ENCODE data around the gene FAM170B. TPM values are rescaled to one million over a fixed set of nuclear protein-coding genes. Genes with fewer than 3 reads are reported as not detected.

FAM170B gene
- total and polyA plus RNA-seq, 9 of the 15 experiments (the other 6 are each of a cell fraction or from before 2014, with no cell fraction given), result 0.11 to 0.21 TPM; not detected in 7

DNA sequence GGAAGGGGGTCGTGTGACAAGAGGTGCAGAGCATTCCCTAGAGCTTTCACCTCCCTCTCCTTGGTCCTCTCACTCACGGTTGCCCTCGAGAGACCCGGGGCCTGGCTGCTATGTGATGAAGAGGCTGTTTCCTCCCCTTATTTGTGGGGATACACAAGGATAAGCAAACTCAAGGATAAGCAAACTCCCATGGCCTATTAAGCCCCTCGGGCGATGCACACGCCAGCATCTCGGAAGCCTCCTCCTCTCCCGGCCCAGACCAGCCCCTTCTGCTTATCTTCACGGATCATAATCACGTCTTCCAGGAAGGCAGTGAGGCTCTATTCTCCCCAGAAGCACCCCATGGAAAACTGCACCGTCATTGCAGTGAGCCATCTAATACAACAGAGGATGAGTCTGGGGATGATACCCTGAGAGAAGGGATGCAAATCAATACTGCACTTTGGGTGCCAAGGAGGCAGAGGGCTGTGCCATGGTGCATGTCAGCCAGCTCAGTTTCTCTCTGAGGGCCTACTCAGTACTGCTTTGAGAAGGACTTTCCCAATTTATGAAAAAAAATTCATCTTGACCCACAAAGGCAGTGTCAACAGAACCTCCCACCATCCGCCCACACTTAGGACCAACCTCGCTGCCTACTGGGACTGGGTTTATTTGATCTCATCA lies 32.1 kb upstream of the FAM170B start (continued):
- TF ChIP-seq, protein P1, sequence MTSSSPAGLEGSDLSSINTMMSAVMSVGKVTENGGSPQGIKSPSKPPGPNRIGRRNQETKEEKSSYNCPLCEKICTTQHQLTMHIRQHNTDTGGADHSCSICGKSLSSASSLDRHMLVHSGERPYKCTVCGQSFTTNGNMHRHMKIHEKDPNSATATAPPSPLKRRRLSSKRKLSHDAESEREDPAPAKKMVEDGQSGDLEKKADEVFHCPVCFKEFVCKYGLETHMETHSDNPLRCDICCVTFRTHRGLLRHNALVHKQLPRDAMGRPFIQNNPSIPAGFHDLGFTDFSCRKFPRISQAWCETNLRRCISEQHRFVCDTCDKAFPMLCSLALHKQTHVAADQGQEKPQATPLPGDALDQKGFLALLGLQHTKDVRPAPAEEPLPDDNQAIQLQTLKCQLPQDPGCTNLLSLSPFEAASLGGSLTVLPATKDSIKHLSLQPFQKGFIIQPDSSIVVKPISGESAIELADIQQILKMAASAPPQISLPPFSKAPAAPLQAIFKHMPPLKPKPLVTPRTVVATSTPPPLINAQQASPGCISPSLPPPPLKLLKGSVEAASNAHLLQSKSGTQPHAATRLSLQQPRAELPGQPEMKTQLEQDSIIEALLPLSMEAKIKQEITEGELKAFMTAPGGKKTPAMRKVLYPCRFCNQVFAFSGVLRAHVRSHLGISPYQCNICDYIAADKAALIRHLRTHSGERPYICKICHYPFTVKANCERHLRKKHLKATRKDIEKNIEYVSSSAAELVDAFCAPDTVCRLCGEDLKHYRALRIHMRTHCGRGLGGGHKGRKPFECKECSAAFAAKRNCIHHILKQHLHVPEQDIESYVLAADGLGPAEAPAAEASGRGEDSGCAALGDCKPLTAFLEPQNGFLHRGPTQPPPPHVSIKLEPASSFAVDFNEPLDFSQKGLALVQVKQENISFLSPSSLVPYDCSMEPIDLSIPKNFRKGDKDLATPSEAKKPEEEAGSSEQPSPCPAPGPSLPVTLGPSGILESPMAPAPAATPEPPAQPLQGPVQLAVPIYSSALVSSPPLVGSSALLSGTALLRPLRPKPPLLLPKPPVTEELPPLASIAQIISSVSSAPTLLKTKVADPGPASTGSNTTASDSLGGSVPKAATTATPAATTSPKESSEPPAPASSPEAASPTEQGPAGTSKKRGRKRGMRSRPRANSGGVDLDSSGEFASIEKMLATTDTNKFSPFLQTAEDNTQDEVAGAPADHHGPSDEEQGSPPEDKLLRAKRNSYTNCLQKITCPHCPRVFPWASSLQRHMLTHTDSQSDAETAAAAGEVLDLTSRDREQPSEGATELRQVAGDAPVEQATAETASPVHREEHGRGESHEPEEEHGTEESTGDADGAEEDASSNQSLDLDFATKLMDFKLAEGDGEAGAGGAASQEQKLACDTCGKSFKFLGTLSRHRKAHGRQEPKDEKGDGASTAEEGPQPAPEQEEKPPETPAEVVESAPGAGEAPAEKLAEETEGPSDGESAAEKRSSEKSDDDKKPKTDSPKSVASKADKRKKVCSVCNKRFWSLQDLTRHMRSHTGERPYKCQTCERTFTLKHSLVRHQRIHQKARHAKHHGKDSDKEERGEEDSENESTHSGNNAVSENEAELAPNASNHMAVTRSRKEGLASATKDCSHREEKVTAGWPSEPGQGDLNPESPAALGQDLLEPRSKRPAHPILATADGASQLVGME (CRISPR knock-in tag; IDR thresholded peaks at IDR 0.05), result peak; percentile 98
- TF ChIP-seq ATF4 (CRISPR knock-in tag; IDR thresholded peaks at IDR 0.05) (0 out of 2 replicates have a peak, but pooled peaks have one; percentile 39), ATF7 (IDR thresholded peaks at IDR 0.05) (peak; percentile 78), GATA2 (CRISPR knock-in tag; IDR thresholded peaks at IDR 0.05) (peak; percentile 90), SMARCE1 (IDR thresholded peaks at IDR 0.05) (peak; percentile 93), RBFOX2 (IDR thresholded peaks at IDR 0.05; ENCODE audit: low read depth, low read length) (peak; percentile 30; the same call in 1 of the 2 replicates), ZNF561 (CRISPR knock-in tag; conservative IDR thresholded peaks at IDR 0.05) (0 out of 2 replicates have a peak, but pooled peaks have one; percentile 13), RCOR1 (IDR thresholded peaks at IDR 0.05; ENCODE audit: borderline replicate concordance in 1 of 2, low read depth in 2 of 2, low read length in 2 of 2) (peak; percentile 84 to 99), MECOM (CRISPR knock-in tag; IDR thresholded peaks at IDR 0.05) (peak; percentile 97), KAT8 (IDR thresholded peaks at IDR 0.05; ENCODE audit: low read depth) (no peak), MYNN (IDR thresholded peaks at IDR 0.05) (peak; percentile 53; the same call in 1 of the 2 replicates), MYNN (CRISPR knock-in tag; IDR thresholded peaks at IDR 0.05) (no peak), NCOA1 (IDR thresholded peaks at IDR 0.05; ENCODE audit: low read depth) (peak; percentile 77; the same call in 1 of the 2 replicates), U2AF1 (optimal IDR thresholded peaks at IDR 0.05; ENCODE audit: low read depth, low read length) (no peak)
- TF ChIP-seq, protein P2, sequence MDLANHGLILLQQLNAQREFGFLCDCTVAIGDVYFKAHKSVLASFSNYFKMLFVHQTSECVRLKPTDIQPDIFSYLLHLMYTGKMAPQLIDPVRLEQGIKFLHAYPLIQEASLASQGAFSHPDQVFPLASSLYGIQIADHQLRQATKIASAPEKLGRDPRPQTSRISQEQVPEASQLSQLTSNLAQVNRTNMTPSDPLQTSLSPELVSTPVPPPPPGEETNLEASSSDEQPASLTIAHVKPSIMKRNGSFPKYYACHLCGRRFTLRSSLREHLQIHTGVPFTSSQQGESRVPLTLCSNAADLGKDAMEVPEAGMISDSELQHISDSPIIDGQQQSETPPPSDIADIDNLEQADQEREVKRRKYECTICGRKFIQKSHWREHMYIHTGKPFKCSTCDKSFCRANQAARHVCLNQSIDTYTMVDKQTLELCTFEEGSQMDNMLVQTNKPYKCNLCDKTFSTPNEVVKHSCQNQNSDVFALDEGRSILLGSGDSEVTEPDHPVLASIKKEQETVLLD (IDR thresholded peaks at IDR 0.05), result peak; percentile 70; the same call in 1 of the 2 replicates
- TF ChIP-seq, protein P3, sequence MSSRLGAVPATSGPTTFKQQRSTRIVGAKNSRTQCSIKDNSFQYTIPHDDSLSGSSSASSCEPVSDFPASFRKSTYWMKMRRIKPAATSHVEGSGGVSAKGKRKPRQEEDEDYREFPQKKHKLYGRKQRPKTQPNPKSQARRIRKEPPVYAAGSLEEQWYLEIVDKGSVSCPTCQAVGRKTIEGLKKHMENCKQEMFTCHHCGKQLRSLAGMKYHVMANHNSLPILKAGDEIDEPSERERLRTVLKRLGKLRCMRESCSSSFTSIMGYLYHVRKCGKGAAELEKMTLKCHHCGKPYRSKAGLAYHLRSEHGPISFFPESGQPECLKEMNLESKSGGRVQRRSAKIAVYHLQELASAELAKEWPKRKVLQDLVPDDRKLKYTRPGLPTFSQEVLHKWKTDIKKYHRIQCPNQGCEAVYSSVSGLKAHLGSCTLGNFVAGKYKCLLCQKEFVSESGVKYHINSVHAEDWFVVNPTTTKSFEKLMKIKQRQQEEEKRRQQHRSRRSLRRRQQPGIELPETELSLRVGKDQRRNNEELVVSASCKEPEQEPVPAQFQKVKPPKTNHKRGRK (tag; IDR thresholded peaks at IDR 0.05), result no peak
- TF ChIP-seq, protein P4, sequence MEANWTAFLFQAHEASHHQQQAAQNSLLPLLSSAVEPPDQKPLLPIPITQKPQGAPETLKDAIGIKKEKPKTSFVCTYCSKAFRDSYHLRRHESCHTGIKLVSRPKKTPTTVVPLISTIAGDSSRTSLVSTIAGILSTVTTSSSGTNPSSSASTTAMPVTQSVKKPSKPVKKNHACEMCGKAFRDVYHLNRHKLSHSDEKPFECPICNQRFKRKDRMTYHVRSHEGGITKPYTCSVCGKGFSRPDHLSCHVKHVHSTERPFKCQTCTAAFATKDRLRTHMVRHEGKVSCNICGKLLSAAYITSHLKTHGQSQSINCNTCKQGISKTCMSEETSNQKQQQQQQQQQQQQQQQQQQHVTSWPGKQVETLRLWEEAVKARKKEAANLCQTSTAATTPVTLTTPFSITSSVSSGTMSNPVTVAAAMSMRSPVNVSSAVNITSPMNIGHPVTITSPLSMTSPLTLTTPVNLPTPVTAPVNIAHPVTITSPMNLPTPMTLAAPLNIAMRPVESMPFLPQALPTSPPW (CRISPR knock-in tag; IDR thresholded peaks at IDR 0.05), result peak; percentile 49; the same call in 1 of the 2 replicates

Measured in K562 (cell line).